GM15510 (cell line): ENCODE results near the gene SRRM3.

Source experiments
- POLR2A ChIP-seq: IDR thresholded peaks from 3 replicates; pipeline ENCODE4 v1.6.1; 2011; ENCODE audit warnings: borderline replicate concordance; ENCODE audit not compliant: insufficient read length; ENCODE audit errors: extremely low read depth

SRRM3 gene

DNA sequence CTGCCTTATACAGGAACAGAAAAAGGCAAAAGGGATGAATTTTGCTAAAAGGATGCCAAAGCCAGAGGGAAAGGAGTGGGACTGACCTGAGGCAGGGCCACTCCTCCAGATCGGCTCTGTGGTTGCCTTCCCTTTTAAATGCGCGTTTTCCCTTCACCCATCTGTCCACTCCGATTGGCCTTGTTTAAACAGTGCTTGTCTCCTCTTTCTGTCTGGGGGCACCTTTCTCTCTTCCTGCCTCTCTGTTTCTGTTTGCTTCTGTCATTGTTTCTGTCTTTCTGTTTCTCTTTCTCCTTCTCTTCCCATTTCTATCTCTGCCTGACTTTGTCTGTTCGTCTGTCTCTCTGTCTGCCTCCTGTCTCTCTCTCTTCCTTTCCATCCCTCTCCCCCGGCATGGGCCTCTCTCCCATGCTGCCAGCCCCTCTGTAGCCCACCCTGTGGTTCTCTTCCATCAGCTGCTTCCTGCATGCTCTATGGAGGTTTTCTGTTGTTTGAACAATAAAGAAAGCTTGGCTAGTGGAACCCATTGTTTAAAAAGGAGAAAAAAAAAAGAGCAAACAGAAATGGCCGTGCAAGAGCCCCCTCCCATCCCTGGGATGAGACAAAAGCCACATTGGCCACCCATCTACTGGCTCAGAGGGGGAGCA lies 71.3 kb downstream of the SRRM3 start:
- TF ChIP-seq POLR2A, result no peak

DNA sequence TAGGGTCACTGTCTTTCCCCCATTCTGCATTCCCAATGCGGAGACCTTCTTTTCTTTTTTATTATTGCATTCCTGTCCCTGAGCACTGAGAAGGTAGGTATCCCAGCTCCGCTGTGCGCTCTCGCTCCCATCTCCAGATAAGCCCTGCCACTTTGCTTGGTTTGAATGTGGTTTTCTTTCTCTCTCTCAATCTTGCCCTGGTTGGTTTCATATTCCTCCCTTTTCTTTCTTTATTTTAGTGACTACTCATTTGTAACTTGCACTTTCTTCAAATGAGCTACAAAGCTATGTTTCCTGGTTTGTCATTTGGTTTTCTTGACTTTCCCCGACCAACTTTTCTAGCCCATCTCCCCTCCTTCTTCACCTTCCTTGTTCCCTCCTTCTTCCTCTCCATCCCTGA lies 71.8 kb downstream of the SRRM3 start:
- TF ChIP-seq POLR2A, result no peak

DNA sequence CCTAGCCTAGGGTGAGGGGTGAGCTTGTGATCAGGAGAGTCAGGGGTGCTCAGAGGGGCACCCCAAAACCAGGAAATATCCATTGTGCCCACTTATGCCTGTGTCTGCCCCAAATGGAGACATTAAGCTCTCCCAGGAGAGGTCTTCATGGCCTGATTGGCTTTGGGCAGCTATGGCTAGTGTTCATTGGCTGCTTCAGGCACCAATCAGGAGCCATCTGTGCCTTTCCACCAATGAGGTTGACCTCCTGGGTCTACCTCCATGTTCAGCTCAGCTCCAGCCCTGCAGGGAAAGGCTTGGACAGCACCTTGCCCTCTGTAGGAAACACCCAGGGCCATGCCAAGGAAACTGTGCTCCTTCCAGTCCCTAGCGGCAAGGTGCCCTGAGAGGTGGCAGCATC lies 76.8 kb downstream of the SRRM3 start:
- TF ChIP-seq POLR2A, result no peak

DNA sequence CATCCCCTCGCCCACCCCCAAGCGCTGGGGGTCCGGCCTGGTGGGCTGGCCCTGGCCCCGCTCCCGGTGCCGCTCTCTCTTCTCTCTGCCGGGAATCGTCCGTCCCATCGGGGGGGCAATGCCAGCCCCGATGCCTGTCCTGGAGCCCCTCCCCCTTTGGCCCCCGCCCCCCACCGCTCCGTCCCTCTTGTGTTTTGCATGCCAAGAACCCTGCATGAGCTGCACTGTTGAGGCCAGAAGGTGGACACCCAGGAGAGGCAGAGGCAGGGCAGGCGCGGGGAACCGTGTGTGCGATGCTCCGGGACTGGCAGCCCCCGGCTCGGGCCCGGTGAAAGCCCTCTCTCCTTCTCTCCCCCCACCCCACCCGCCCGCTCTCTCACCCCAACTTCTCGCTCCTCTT lies 78.7 kb downstream of the SRRM3 start:
- no peak for TF ChIP-seq POLR2A

DNA sequence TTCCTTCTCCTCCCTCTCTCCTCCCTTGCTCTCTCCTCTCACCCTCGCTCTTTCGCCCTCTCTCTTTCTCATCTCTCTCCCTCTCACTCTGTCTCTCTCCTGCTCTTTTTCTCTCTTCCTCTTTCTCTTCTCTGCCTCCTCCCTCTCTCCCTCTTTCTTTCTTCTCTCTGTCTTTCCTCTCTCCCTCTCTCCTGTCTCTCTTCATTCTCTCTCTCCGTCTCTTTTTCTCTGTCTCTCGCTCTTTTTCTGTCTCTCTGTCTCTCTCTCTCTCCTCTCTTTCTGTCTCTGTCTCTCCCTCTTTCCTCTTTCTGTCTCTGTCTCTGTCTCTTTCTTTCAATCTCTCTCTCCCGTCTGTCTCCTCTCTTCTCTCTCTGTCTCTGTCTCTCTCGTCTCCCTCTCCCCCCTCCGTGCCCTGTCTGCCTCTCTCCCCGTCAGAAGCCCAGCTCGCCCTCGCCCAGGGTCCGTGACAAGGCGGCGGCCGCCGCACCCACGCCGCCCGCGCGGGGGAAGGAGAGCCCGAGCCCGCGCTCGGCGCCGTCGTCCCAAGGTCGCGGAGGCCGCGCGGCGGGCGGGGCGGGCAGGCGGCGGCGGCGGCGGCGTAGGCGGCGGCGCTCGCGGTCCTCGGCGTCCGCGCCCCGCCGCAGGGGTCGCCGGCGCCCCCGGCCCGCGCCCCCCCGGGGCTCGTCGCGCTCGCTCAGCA lies 79.5 kb downstream of the SRRM3 start:
- TF ChIP-seq POLR2A, result no peak

DNA sequence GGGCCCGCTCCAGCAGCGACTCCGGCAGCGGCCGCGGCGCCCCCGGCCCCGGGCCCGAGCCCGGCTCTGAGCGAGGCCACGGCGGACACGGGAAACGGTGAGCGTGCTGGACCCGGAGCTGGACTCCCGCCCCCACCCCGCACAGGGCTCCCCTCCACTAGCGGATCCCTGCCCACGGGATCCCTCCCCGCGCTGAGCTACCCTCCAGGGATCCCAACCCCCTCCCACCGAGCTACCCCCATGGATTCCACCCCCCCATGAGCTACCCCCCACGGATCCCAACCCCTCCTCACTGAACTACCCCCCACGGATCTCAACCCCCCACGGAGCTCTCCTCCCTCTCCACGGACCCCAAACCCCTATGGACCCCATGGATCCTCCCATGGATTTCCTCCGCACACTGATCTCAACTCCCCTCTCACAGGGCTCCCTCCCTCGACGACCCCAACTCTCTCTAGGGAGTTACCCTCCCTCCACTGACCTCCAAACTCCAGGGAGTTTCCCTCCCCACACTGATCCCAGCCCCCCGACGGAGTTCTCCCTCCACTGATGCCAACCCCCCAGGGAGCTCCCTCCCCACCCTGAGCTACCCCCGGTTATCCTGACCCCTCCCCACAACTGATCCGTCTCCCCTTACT lies 80.1 kb downstream of the SRRM3 start:
- no peak for TF ChIP-seq POLR2A

DNA sequence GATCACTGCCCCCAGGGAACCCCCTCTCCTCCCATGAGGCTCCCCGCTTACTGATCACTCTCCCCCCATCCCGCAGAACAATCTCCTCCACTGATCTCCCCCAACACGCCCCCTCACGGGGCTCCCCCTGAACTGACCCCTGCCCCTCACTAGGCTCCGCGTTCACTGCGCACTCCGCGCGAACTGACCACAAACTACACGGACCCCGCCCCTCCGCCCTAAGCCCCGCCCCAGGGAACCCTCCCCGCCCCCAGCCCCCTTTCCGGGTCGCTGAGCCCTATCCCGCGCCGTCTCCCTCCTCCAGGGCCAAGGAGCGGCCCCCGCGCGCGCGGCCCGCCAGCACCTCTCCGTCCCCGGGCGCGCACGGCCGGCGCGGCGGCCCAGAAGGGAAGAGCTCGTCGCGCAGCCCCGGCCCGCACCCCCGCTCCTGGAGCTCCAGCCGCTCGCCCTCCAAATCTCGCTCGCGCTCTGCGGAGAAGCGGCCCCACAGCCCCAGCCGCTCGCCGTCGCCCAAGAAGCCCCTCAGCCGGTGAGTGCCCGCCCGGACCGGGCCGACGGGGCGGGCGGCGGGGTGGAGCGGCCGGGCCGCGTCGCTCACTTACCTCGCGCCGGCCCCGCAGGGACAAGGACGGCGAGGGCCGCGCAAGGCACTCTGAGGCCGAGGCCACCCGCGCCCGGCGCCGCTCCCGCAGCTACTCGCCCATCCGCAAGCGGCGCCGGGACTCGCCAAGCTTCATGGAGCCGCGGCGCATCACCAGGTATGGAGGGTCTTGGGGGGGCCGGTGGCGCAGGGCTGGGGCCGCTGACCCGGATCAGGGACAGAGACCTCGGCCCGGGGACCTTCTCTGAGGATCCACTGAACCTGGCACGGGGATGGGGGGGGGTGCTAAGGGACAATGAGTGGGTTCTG lies 80.9 kb downstream of the SRRM3 start:
- TF ChIP-seq POLR2A, result no peak

DNA sequence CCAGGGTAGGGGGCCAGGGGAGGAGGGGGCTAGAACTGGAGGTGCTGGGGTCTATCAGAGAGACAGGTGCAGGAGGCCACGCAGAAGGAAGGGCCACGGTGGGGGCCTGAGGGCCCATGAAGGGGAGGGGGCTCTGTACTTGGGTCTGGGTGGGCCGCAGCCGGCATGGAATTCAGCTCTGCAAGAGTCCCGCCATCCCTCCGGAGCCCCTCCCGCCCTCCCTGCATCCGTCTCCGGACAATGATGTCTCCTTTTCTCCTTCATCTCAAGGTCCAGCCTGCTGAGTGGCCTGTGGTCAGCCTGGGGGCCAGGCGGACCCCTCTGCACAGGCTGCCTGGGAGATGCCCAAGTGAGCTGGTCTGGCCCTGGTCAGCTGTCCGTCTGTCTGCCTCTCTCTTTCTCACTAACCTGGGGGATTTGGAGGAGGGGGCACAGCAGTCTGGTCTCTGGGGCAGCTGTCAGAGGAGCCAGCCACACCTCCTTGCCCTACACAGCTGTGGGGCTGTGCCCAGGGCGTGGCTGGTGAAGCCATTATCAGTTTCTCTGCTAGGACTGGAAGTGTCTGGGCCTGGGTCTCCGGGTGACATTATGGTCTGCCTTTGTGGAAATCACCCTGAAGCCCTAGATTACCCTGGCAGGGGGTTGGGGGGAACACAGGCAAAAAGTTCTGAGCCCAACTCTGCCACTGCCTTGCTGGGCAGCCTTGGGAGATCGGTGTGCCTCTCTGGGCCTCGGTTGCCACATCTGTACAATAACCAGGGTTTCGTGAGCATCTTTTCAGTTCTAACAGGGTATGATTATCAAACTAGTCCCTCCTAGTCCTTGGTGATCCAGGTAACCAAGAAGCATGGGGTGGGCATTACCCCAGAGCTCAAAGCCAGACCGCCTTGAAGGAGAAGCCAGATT lies 81.8 kb downstream of the SRRM3 start:
- TF ChIP-seq POLR2A, result no peak

DNA sequence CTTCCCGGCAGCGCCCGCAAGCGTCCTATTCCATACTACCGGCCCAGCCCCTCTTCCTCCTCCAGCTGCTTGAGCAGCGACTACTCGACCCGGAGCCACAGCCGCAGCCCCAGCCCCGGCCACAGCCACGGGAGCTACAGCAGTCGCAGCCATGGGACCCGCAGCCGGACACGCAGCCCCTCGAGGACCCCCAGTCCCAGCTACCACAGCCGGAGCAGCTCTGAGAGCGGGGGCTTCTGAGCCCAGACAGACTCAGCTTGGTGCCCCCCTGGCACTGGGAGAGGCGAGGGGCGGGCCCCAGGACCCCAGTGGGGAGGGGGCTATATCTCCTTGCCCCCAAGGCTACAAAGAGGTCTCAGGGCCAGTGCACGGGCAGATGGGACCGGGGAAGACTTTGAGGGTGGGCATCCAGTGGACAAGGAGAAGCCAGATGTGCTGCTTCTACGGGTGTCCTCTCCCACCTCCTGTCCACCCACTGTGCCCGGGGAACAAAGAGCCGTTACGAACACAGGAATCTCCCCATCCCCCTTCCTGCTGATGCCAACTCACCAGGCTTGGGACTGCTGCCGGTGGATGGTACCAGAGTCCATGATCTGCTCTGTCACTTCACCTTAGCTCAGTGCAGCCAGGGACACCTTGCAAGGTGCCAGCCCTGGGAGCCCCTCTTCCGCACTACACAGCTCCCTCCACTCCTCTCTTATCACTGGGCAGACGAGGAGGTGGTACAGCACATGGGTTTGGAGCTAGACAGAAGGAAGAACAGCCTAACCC lies 84.1 kb downstream of the SRRM3 start:
- no peak for TF ChIP-seq POLR2A

DNA sequence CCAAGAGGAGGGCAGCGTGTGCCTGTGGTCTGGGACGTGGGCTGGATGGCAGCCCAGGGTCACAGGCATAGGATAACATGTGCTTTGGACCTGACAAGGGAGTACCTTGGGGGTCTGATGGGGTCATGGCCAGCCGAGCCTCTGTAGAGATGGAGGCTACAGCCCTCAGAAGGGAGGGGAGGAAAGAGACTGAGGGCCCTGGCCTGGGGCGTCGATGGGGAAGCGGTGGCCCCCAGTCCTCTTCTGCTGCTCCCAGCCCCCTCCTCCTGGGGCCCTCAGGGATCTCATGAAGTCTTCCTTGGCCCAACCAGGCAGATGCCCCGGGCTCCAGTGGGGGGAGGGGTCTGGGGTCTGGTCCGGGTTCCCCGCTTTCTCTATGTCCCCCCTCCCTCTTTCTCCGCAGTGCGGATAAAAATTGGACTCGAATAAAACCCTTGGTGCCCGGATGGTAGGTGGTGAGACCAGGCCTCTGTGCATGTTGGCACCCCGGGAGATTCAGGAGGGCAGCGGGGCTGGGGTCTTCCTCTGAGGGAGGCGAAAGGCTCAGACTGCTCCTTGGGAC lies 85.2 kb downstream of the SRRM3 start:
- TF ChIP-seq POLR2A, result no peak

DNA sequence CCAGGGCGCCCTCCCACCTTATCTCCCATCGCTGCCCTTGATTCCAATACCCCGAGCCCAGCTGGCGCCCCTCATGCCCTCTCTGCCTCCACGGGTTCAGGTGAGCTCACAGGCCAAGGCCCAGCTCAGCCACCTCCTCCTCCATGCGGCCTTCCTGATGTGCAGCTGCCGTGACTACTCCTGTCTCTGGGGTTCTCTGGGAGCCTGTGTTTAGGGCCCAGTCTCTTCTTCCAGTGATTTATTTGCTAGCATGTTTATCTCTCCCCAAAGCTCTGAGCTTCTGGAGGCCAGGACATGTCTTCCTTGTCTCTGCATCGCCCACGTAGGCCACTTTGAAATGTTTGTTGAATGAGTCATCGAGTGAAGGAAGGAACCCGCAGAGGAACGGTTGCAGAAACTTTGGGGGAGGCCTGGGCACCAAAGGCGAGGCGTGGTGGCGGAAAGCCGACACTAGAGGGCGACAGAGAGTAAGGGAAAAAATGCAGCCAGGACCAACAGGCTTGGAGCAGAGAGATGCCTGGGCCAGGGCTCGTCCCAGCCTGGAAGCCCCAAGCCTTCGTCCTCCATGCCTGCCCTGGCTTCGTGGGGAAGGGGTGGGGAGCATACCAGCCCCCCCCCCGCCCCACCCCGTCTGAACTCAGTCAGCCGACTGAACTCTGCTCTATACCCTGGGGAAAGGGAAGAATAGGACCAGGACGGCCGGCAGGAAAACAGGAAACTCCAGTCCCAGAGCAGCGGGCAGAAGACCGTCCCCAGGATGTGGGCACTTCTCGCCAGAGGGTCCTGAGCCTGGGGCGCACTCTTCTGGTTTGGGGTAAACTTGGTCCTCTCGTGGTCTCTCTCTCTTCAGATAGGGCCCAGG lies 89.9 kb downstream of the SRRM3 start:
- no peak for TF ChIP-seq POLR2A

DNA sequence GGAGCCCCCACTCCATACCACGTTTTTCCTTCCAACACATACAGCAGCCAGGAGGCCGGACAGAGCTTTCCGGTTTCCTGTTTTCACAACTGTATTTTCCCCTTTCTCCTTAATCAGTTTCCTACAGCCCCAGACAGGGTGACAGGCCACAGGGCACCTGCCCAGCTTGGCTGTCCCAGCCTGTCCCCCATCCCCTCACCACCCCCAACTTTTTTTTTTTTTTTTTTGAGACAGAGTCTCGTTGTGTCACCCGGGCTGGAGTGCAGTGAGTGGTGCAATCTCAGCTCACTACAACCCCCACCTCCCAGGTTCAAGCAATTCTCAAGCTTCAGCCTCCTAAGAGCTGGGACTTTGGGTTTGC lies 90.5 kb downstream of the SRRM3 start:
- TF ChIP-seq POLR2A, result no peak

DNA sequence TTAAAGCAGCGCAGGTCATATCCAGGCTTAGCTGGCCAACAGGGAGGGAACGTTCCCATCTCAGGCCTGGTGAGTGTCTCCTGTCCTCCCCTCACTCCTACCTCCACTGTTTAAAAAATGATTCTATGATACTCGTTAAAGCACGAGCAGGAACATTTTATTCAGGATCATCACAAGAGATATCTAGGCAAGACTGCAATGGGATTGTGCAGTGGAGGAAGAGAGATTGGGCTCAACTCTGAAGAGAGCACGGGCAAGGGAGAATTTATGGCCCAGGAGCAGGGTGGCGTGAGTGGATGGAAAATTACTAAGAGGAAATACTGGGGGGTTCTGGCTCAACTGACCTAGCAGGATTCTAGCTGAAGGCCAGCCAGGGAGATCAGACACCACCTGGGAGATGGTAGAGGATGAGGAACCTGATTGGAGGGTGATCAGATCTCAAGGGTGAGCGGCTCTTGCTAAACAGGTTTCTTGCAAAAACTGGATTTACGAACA lies 91.8 kb downstream of the SRRM3 start:
- no peak for TF ChIP-seq POLR2A
